Thyroid gland (tissue), 4 donors: ENCODE data around the gene DOCK2. TPM values are rescaled to one million over a fixed set of nuclear protein-coding genes. Genes with fewer than 3 reads are reported as not detected.

Experiments
- DNase-seq, 2 donors: peaks; one replicate each; pipeline ENCODE4 v3.0.0-alpha.2; 2019
- H3K27ac ChIP-seq, 3 donors: fragments of 200-600 bp; sonication (generic); 1 replicate in 2 of 3; 2 replicates in 1 of 3; pipeline ENCODE4 v1.5.1; 2016 to 2019; ENCODE audit warnings: mild to moderate bottlenecking in 1 of 3, moderate library complexity in 1 of 3
- H3K27me3 ChIP-seq: fragments of 200-600 bp; sonication (generic); one replicate; pipeline ENCODE4 v1.5.1; 2019
- H3K36me3 ChIP-seq, 2 donors: fragments of 200-600 bp; sonication (generic); one replicate each; pipeline ENCODE4 v1.5.1; 2016 to 2019
- H3K4me1 ChIP-seq, 2 donors: fragments of 200-600 bp; sonication (generic); one replicate each; pipeline ENCODE4 v1.5.1; 2017 to 2019
- H3K4me3 ChIP-seq, 3 donors: fragments of 200-600 bp; sonication (generic); replicated peaks in 1 of 3; 1 replicate in 2 of 3; 2 replicates in 1 of 3; pipeline ENCODE4 v1.5.1; 2016; ENCODE audit warnings: mild to moderate bottlenecking in 1 of 3
- H3K9me3 ChIP-seq: fragments of 200-600 bp; sonication (generic); one replicate; pipeline ENCODE4 v1.5.1; 2017
- POLR2A ChIP-seq, 2 donors: fragments of 450-650 bp; IDR thresholded peaks; one replicate each; pipeline ENCODE4 v1.6.1; 2017; ENCODE audit warnings: antibody characterized with exemption in 2 of 2, mild to moderate bottlenecking in 2 of 2, moderate library complexity in 1 of 2
- WGBS, 2 donors: methylation state at CpG; one replicate each; pipeline ENCODE4 v1.1.5; 2017; 5-methylcytosine and 5-hydroxymethylcytosine counted together
- intact Hi-C: fragments of 100-400 bp; cut with DNase I; formaldehyde crosslinking; loops from one replicate; pipeline ENCODE4 v1.15.1; 2023
- total RNA-seq, 4 donors: library from RNA; depleted of rRNA; stranded (reverse); fragments of >200 nt; gene quantifications; one replicate each; pipeline ENCODE4 v1.2.3, GENCODE V29; 2016
- TF ChIP-seq, protein P1 (sequence below), 6 experiments: fragments of 200-600 bp in 3 of 6; fragments of 450-650 bp in 3 of 6; sonication (generic) in 3 of 6; IDR thresholded peaks; one replicate each; pipeline ENCODE4 v1.5.1; 2016 to 2019; ENCODE audit warnings: antibody characterized with exemption in 6 of 6, mild to moderate bottlenecking in 2 of 6, inconsistent platforms in 1 of 6, moderate library complexity in 1 of 6

The DOCK2 gene
- total RNA-seq, 4 donors from 2014 or later, result 4.3 to 14.1 (median 8.6) TPM

DNA sequence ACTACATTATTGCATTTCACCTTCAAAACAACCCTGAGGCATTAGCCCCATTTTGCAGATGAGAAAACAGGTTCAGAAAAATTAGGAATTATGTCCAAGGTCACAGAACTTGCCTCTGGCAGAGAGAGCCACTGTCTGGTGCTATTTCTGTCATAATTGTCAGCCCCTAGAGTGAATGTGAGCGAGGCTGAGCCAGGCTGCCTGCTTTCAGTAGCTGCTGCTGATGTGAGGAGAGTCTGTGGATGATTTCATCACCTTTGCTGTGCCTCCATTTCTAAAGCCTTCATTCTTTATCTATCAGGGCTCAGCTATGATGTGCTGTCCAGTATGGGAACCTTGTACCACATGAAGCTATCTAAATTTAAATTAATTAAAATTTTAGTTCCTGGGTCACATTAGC lies 271.8 kb downstream of the DOCK2 start:
- Histone ChIP-seq H3K36me3 (no peaks in the 10 kb centered on the region), H3K27me3 (no peaks in the 10 kb centered on the region), H3K4me3 (no peak overlapping the region), H3K4me1 (peaks cover 6 to 7% of the 10 kb centered on the region in 2 donors), H3K9me3 (no peaks in the 10 kb centered on the region), H3K27ac (no peak overlapping the region)
- intact Hi-C loops, result no loop called here
- DNase-seq, result no peak
- TF ChIP-seq, protein P1, sequence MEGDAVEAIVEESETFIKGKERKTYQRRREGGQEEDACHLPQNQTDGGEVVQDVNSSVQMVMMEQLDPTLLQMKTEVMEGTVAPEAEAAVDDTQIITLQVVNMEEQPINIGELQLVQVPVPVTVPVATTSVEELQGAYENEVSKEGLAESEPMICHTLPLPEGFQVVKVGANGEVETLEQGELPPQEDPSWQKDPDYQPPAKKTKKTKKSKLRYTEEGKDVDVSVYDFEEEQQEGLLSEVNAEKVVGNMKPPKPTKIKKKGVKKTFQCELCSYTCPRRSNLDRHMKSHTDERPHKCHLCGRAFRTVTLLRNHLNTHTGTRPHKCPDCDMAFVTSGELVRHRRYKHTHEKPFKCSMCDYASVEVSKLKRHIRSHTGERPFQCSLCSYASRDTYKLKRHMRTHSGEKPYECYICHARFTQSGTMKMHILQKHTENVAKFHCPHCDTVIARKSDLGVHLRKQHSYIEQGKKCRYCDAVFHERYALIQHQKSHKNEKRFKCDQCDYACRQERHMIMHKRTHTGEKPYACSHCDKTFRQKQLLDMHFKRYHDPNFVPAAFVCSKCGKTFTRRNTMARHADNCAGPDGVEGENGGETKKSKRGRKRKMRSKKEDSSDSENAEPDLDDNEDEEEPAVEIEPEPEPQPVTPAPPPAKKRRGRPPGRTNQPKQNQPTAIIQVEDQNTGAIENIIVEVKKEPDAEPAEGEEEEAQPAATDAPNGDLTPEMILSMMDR (IDR thresholded peaks at IDR 0.05), result no peak
- no peak for TF ChIP-seq POLR2A (IDR thresholded peaks at IDR 0.05)
- WGBS, 2 donors, result 73 to 93% methylated on average over 1 of the region's 1 CpG

DNA sequence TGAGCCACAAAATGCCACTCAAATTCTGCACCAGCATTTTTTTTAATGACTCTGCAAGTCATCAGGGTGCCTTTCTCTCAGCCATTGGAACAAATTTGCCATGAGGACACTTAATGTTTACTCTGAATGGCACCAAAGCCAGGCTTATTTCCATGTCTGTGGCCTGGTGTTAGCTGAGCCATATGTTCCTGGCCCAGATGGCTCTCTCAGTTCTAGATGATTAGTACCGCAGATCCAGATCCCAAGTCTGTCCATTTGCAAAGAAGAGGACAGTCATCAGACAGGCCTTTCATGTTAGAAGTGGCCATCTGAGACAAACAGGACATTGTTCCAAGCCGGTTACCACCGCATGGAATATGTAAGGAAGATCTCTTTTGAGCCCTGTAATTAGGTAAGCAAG lies 272.9 kb downstream of the DOCK2 start:
- no peaks in the 10 kb centered on the region for H3K9me3 ChIP-seq
- intact Hi-C loops, result no loop called here
- 80 to 94% methylated on average over 3 of the region's 3 CpGs for WGBS, 2 donors
- no peak overlapping the region for H3K27ac ChIP-seq
- no peaks in the 10 kb centered on the region for H3K27me3 ChIP-seq
- H3K36me3 ChIP-seq, result no peaks in the 10 kb centered on the region
- peaks cover 0 to 5% of the 10 kb centered on the region in 2 donors for H3K4me1 ChIP-seq
- TF ChIP-seq, protein P1 (IDR thresholded peaks at IDR 0.05), result no peak
- no peak for TF ChIP-seq POLR2A (IDR thresholded peaks at IDR 0.05)
- no peak for DNase-seq
- no peak overlapping the region for H3K4me3 ChIP-seq

DNA sequence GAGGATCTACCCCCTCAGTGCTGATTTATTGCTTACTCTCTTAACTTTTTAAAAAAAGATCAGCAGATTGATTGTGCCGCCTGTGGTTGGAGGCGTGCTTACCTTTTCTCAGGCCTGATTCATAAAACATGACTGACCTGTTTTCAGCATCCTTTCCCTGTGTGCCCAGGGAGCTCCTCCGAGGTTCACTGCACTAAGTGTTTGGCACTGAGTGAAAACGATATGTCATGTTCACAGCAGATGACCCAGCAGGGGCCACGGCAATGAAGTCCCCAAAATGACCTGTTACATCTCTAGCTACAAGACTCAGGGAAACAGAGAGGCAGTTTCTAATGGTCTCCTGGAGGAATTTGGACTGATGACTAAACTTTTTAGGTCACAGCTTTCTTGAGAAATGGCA lies 273.3 kb downstream of the DOCK2 start:
- TF ChIP-seq, protein P1 (IDR thresholded peaks at IDR 0.05), result no peak
- TF ChIP-seq POLR2A (IDR thresholded peaks at IDR 0.05), result no peak
- Histone ChIP-seq H3K27ac (no peak overlapping the region), H3K36me3 (no peaks in the 10 kb centered on the region), H3K9me3 (no peaks in the 10 kb centered on the region), H3K27me3 (no peaks in the 10 kb centered on the region), H3K4me1 (peaks cover 0 to under 1% of the 10 kb centered on the region in 2 donors), H3K4me3 (no peak overlapping the region)
- DNase-seq, result no peak
- WGBS, 2 donors, result 65 to 68% methylated on average over 5 of the region's 5 CpGs
- intact Hi-C loops, result no loop called here

DNA sequence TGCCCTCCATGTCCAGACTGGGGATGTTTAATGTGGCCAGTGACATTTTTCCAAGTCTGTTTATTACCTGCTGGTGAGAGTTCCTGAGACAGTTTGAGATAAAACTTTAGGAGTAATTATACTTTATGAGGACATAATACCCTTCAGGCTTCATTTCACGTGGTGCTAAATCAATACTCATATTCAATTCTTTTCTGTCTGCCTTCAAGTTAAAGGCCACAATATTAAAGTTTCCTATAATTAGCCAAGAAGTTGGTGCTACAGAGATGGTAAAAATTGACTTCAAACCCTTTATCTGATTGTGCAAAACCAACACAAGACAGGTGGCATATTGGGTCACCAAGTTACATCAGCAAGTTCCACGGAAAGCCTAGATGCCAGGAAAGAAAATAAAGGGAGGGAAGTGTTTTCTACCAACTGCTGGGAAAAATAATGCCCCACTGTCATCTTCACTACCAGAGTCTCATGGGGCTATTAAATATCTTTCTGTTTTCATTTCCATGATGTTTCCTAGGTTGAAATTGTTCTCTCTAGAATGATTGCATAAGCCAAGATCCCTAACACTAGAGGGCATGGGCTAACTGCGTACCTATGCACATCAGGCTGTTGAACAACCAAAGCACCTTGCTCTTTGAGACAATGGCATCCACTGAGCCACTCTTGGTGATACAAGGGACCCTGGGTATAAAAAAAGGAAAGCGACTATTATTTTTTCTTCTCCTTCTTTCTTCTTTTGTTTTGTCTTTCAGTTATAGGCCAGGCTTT lies 274.6 kb downstream of the DOCK2 start:
- no peak overlapping the region for H3K27ac ChIP-seq
- TF ChIP-seq, protein P1 (IDR thresholded peaks at IDR 0.05), result no peak
- TF ChIP-seq POLR2A (IDR thresholded peaks at IDR 0.05), result no peak
- intact Hi-C loops, result no loop called here
- DNase-seq, result no peak
- no peaks in the 10 kb centered on the region for H3K36me3 ChIP-seq
- WGBS, 2 donors, result 87 to 89% methylated on average over 4 of the region's 4 CpGs
- H3K27me3 ChIP-seq, result no peaks in the 10 kb centered on the region
- no peaks in the 10 kb centered on the region for H3K9me3 ChIP-seq
- H3K4me3 ChIP-seq, result no peak overlapping the region
- H3K4me1 ChIP-seq, result no peaks in the 10 kb centered on the region

DNA sequence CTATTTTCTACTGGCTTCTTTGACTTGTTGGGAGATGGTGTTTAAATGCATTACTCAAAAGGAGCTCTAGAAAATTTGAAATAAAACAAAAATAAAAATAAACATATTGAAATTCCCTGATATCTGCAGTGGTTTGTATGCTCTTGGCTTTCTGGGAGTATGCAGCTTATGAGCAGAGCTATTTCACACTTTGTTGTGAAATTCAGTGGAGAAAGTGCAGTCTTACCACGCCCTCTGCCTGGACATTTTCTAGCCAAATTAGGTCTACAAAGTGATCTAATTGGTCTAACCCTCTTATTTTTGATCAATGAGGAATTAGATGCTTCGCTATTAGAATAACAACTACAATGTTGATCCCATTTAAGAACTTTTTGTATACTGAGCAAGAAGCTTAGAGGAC lies 276.4 kb downstream of the DOCK2 start:
- no peak for TF ChIP-seq POLR2A (IDR thresholded peaks at IDR 0.05)
- TF ChIP-seq, protein P1 (IDR thresholded peaks at IDR 0.05), result no peak
- 94 to 96% methylated on average over 2 of the region's 2 CpGs for WGBS, 2 donors
- no peaks in the 10 kb centered on the region for H3K9me3 ChIP-seq
- intact Hi-C loops, result no loop called here
- no peak overlapping the region for H3K27ac ChIP-seq
- H3K27me3 ChIP-seq, result no peaks in the 10 kb centered on the region
- H3K36me3 ChIP-seq, result no peaks in the 10 kb centered on the region
- H3K4me3 ChIP-seq, result no peak overlapping the region
- no peaks in the 10 kb centered on the region for H3K4me1 ChIP-seq
- DNase-seq, result no peak
